Measurements from ENCODE around the gene ADAMTS16.
A peak's percentile ranks its signal among the peaks of the same experiment; 100 is the strongest.

- TF ChIP-seq EZH2phosphoT487 (IDR thresholded peaks at IDR 0.05; ENCODE audit: insufficient read depth, low read depth) (no peak), EZH2 (IDR thresholded peaks at IDR 0.05; ENCODE audit: insufficient read depth, poor library complexity, severe bottlenecking) (peak; percentile 51)
Measured at GRCh38 chr5:5141339-5141599, 1.1 kb downstream of the ADAMTS16 start.
